Hematopoietic multipotent progenitor cell treated with erythropoietin and hydrocortisone succinate and interleukin-3 and kit ligand, for 4 days (in vitro differentiated cells): ENCODE measurements around the gene CYBC1.
A peak's percentile ranks its signal among the peaks of the same experiment; 100 is the strongest.

Source experiments
- DNase-seq: peaks from one replicate; pipeline ENCODE4 v3.0.0-alpha.2; 2015

The CYBC1 gene

GRCh38 chr17:82446124-82446523, 4.4 kb downstream of the CYBC1 start:
- DNase-seq = no peak

GRCh38 chr17:82445542-82445941, 5.0 kb downstream of the CYBC1 start:
- DNase-seq = no peak

- DNase-seq = peak; percentile 40
These were observed 5.5 kb downstream of the CYBC1 start for GRCh38 chr17:82444941-82445521.

GRCh38 chr17:82444284-82444893, 6.2 kb downstream of the CYBC1 start:
- no peak for DNase-seq

- DNase-seq = no peak
These were observed 6.9 kb downstream of the CYBC1 start for GRCh38 chr17:82443465-82444283.

- DNase-seq = no peak
These were observed 7.7 kb downstream of the CYBC1 start for GRCh38 chr17:82442643-82443464.

- no peak for DNase-seq
These were observed 8.7 kb downstream of the CYBC1 start for GRCh38 chr17:82441691-82442487.

GRCh38 chr17:82440991-82441627, 9.4 kb downstream of the CYBC1 start:
- no peak for DNase-seq

- DNase-seq = peak; percentile 47
These were observed 10.0 kb downstream of the CYBC1 start for GRCh38 chr17:82440469-82440981.

GRCh38 chr17:82439829-82440365, 10.7 kb downstream of the CYBC1 start:
- DNase-seq = no peak

- DNase-seq = no peak
These were observed 11.2 kb downstream of the CYBC1 start for GRCh38 chr17:82439194-82439828.

GRCh38 chr17:82438401-82439193, 12.0 kb downstream of the CYBC1 start:
- DNase-seq = no peak

GRCh38 chr17:82437325-82437668, 13.3 kb downstream of the CYBC1 start:
- no peak for DNase-seq

- no peak for DNase-seq
These were observed 13.8 kb downstream of the CYBC1 start for GRCh38 chr17:82436601-82437324.

GRCh38 chr17:82435601-82436583, 14.7 kb downstream of the CYBC1 start:
- DNase-seq = no peak

- DNase-seq = no peak
These were observed 15.4 kb downstream of the CYBC1 start for GRCh38 chr17:82435103-82435502.

GRCh38 chr17:82434216-82434565, 16.4 kb downstream of the CYBC1 start:
- peak; percentile 43 for DNase-seq

- DNase-seq = no peak
These were observed 16.9 kb downstream of the CYBC1 start for GRCh38 chr17:82433560-82434215.
